Measurements from ENCODE around the gene ADRB2.
"Not testable (repeated sequence)": the region's sequence is repeated elsewhere in the genome, so short reads cannot be mapped to it uniquely, and the experiment has no call there.

ADRB2 gene

DNA sequence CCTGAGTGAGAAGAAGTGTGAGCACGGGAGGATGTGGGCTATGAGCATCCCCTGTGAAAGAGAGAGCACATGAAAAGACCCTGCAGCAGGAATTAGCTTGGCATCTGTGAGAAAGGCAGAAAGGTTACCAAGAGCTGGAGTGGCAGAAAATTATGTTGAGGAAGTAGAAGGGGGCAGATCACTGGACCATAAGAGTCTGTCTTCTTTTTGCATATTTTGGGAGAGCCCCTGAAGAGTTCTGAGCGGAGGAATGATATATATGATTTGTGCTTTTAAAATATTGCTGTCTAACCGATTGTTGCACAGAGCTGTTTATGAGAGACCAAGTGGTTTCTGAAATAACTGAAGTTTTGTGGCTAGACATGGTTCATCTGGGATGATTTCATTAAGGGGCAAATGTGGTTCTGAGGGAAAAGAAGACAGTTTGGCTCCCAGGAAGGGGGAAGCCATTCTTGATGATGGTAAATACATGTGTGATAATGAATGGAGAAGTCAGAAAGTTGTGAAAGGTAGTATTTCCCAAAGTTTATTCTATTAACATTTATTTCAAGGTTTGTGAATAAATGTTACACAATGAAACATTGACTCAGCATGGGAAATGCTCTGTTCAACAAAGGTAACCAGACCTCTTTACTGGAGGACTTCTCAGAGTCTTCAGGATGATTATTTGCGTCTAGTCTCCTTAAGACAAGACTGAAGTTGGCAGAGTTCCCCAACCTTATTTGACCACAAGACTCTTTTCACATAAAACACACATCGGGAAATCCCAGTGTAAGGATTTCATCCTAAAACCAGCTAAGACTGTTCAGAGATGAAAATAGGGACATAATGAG is 31.5 kb upstream of the ADRB2 start:
- no peak for TF ChIP-seq POLR2A (IDR thresholded peaks at IDR 0.05; ENCODE audit: low read depth, low read length)
- FAIRE-seq (no peak), DNase-seq (ENCODE audit: insufficient read length, low spot score) (no peak)

DNA sequence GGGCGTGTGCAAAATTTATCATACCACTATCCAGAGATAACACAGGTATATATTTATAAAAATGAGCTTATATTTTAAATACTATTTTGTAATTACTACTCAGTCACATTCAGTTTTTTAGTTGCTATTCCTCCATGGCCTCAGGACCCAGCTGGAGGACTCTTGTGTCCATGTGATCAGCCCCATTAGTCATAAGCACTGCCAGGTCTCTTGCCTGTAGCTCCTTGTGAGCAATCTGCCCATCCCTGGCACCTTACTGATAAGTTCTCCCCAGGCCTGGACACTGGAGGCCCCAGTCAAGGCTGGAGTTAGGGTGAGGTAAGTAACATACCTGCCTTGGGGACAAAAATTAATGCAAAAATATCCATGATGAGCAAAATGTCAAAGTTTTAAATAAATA is 29.5 kb upstream of the ADRB2 start:
- no peak for FAIRE-seq
- no peak for TF ChIP-seq POLR2A (IDR thresholded peaks at IDR 0.05; ENCODE audit: low read depth, low read length)
- peak; percentile 27 for DNase-seq (ENCODE audit: insufficient read length, low spot score)

DNA sequence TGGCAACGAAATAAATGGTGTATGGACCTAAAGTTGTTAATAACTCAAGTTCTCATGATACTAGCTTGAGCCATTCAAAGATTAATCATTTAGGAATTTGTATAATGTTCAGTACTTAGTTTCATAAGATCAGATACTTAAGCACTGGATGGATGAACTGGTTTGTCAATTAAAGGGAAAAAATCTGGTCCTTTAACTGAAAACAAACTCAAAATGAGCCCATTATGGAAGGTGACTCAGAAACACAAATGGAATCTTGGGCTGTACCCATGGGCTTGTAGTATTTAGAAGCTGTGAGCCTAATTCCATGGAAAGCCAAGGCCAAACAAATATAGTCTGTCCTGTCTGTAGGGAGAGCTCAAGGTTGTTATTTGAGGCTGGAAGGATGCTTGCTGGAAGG is 27.6 kb upstream of the ADRB2 start:
- no peak for TF ChIP-seq POLR2A (IDR thresholded peaks at IDR 0.05; ENCODE audit: low read depth, low read length)
- DNase-seq (ENCODE audit: insufficient read length, low spot score), result no peak
- no peak for FAIRE-seq

DNA sequence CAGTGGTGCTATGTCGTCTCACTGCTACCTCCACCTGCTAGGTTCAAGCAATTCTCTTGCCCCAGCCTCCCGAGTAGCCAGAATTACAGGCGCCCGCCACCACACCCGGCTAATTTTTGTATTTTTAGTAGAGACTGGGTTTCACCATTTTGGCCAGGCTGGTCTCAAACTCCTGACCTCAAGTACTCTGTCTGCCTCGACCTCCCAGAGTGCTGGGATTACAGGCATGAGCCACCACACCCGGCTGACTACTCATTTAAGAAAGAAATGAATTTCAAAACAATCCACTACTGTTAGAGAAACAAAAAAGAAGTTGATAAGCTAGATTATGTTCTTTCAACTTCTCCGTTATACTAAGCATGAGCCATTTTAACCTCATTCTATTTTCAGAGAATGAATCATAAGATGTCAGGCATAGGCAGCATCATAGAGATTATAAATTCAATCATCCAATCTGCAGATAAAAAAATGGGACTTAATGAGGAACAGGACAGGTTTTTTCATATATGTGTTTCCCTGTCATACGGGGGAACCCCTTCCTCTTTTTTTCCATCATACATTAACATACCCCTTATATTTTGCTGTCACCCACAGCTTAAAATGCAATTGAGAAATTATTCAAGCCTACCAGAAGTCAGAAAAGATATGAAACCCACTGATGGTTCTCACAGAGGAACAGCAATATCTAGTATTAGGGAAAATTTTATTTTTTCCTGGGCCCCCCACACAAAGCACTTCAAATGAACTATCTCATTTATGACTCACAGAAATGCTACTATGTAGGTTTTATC is 26.5 kb upstream of the ADRB2 start:
- no peak for DNase-seq (ENCODE audit: insufficient read length, low spot score)
- no peak for TF ChIP-seq POLR2A (IDR thresholded peaks at IDR 0.05; ENCODE audit: low read depth, low read length)
- FAIRE-seq, result no peak

DNA sequence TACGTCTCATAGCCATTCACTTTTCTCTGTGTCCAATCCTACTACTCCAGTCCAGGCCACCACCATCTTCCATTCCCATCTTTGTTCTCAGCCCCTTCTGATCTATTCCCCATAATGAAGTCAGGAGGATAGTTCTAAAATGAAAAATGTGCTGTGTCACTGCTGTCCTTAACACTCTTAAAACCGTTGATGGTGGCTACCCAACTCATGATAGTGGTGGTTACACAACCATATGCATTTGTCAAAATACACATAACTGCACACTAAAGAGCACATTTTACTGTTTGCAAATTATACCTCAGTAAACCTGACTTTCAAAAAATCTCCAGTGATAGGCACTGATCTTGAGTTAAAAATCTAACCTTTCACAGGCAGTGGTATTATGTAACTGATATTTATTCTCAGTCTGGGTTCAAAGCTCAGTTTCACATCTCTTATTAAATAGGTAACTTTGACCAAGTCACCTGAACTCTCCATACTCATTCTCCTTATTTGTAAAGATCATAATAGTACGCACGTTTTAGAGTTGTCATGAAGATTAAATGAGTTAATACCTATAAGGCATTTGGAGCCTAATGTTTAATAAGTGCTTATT is 24.6 kb upstream of the ADRB2 start:
- TF ChIP-seq POLR2A (IDR thresholded peaks at IDR 0.05; ENCODE audit: low read depth, low read length), result no peak
- DNase-seq (ENCODE audit: insufficient read length, low spot score), result no peak
- FAIRE-seq, result no peak

DNA sequence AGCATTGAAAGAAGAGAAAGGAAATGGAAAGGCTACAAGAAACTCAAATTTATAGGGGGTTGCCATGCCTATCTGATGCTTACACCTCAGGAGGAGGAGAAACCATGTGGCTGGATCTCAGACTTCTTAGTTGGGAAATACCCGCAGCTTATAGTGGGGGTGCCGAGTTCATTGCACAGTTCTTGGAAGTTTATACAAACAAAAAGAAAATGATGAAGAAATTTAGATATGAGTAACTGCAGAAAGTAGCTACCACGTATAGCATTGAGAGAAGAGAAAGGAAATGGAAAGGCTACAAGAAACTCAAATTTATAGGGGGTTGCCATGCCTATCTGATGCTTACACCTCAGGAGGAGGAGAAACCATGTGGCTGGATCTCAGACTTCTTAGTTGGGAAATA is 23.0 kb upstream of the ADRB2 start:
- DNase-seq (ENCODE audit: insufficient read length, low spot score); FAIRE-seq: not testable (repeated sequence)

DNA sequence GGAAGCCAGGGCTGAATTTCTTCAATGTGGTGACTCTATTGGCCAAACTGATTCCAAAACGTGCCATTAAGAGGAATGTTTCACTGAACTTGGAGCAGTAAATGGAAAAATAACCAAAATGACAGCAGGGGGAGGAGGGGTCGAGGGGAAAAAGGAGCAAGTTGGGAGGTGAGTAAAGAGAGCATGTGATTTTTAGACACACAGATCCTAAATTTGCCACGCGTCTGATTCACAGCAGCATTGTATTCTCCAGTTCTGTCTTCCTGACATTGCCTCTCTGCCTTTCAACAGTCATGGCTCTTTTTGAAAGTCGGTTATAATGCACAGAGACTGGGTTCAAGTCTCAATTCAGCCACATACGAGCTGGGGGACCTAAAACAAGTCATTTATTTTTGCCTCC is 22.0 kb upstream of the ADRB2 start:
- no peak for DNase-seq (ENCODE audit: insufficient read length, low spot score)
- no peak for FAIRE-seq
- no peak for TF ChIP-seq POLR2A (IDR thresholded peaks at IDR 0.05; ENCODE audit: low read depth, low read length)

DNA sequence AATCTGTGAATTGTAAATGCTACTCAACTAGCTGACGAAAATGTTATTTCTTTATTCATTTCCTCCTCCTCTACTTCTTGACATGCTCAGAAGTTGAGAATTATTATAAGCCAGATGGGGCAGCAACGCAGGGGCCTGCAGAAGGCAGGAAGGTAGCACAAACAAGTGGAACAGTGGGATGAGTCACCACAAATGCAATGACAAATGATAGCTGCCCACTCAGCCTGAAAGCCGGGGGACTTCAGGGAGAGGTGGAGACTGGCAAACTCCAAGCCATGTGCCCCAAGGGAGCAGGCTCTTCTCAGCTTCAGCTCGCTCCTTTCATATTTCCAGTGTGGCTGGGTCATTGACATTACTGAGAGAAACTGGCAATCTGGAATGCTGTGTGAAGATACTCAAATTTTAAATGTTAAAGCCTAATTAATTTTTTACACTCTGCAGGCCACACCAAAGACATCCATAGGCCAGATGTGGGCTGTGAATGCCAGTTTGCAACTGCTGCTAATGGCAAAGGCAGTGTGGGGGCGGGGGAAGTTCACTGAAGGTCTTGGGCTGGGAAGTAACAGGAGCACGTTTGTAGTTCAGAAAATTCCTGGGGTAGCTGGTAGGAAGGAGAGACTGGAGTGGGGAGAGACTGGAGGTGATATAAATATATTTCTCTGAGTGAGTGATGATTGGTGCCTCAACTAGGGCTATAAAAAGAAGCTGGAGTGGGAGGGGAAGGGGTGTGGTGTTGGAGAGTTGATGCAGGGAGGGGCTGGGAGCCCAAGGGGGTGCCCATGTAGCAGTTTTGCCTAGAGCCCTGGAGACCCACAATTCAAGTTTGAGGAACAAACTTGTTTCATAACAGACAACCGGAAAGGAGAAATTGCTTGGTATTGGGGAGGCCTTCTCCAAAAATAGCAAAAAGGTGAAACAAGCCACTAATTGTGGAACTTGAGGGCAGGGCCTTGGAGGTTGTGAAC is 20.8 kb upstream of the ADRB2 start:
- FAIRE-seq (peak; percentile 55), DNase-seq (ENCODE audit: insufficient read length, low spot score) (no peak)
- no peak for TF ChIP-seq POLR2A (IDR thresholded peaks at IDR 0.05; ENCODE audit: low read depth, low read length)

DNA sequence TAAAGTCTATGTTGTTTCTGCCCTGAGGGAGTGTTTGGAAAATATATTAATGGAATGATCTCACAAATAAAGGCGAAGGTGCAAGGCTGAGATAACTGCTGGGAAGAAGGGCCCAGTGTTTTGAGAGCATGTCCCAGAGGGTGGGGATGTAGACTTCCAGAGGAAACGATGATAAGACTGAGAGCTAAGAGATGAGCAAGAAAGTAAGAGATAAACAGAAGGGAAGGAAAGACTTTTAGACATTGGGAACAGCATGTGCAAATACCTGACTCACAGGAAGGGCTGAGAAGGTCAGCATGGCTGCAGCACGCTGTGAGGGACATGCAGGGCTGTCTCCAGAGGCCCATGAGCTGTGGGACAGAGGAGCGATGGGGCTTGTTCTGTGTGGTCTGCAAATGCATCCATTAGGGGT is 19.9 kb upstream of the ADRB2 start:
- FAIRE-seq, result no peak
- no peak for DNase-seq (ENCODE audit: insufficient read length, low spot score)
- TF ChIP-seq POLR2A (IDR thresholded peaks at IDR 0.05; ENCODE audit: low read depth, low read length), result no peak

DNA sequence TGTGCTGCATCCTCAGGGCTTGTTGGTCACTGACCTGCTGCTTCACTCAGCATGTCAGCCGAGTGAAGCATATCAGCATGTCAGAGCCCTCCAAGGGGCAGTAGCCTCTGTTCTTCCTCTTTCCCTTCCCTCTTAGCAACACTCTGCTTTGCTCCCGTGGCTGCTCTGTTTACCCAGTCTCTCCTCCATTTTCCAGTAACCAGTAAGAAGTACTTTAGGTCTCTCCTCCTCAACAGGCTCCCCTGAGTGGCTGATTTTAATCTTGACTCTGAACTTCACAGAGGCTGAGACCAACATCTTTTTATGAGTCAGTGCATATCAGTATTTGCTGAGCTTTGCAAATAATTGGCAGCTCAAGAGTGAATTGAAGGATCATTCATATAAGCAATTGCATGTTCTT is 18.6 kb upstream of the ADRB2 start:
- no peak for DNase-seq (ENCODE audit: insufficient read length, low spot score)
- FAIRE-seq, result no peak

DNA sequence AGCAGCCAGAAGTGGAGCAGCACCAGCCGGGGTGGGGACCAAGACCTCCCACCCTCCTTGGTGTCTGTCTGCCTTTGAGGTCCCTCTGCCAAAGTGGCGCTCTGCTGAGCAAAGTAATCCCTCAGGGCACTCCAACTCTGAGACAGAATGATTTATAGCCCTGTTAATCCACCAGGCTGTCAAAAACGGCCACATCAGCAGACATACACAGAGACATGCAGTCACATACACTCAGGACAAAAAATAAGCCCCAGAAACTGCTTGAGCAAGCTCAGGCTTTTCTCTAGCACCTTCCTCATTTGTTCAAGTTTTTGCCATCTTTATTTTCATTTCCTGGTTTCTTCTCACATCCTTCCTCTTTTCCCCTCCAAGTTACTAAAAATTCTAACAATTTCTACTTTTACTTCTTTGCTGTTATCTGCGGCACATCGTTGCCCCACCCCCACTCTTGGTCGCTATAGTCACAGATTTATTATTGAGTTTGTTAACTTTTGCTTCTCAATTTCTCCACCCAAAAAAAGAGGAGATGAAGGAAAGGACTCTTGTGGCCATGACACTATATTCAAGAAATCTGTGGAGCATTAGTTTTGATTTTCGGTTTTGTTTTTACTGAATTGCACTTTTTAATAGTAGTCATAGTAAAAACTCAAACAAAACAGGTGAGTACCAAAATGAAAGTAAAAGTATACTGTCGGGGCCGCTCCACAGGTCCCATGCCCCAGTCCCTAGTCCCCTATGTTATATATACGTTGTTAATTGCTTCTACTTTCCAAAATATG is 17.4 kb upstream of the ADRB2 start:
- TF ChIP-seq POLR2A (IDR thresholded peaks at IDR 0.05; ENCODE audit: low read depth, low read length), result no peak
- DNase-seq (ENCODE audit: insufficient read length, low spot score), result no peak
- FAIRE-seq, result no peak

More for the DNA sequence above, 18.6 kb upstream of the ADRB2 start:
- no peak for TF ChIP-seq POLR2A (IDR thresholded peaks at IDR 0.05; ENCODE audit: low read depth, low read length)

DNA sequence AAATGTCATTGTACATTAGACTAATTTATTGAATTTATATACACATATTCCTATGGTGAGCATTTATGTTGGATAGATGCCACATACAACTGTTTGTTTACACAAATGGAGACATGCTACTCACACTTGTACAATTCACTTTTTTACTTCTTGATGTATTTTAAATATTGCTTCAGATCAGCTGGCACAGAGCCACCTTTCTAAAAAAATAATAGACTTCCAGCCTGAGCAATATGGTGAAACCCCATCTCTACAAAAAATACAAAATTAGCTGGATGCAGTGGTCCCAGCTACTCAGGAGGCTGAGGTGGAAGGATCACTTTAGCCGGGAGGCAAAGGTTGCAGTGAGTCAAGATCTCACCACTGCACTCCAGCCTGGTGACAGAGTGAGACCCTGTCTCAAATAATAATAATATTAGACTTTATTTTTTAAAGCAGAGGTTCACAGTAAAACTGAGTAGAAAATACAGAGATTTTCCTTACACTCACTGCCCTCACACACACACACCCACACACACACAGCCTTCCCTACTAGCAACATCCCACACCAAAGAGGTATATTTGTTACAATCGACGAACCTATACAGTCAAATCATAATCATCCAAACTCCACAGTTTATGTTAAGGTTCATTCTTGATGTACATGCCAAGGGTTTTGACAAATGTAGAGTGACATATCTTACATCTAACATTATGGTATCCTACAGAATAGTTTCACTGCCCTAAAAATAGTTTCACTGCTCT is 16.5 kb upstream of the ADRB2 start:
- FAIRE-seq, result no peak
- TF ChIP-seq POLR2A (IDR thresholded peaks at IDR 0.05; ENCODE audit: low read depth, low read length), result no peak
- DNase-seq (ENCODE audit: insufficient read length, low spot score), result no peak

Measured in H54 (cell line).